ENCODE measurements around the gene RBFOX1.

RBFOX1 gene

GRCh38 chr16:7422036-7422888 is 89.6 kb downstream of the RBFOX1 start:
- no peak for DNase-seq

GRCh38 chr16:7423434-7424044 is 90.9 kb downstream of the RBFOX1 start:
- no peak for DNase-seq

GRCh38 chr16:7426161-7426560 is 93.5 kb downstream of the RBFOX1 start:
- no peak for DNase-seq

GRCh38 chr16:7431723-7432122 is 99.1 kb downstream of the RBFOX1 start:
- DNase-seq, result no peak

- DNase-seq, result no peak
Measured at GRCh38 chr16:7436306-7436705, 103.7 kb downstream of the RBFOX1 start.

- no peak for DNase-seq
Measured at GRCh38 chr16:7437135-7437804, 104.6 kb downstream of the RBFOX1 start.

- DNase-seq, result no peak
Measured at GRCh38 chr16:7437843-7438242, 105.2 kb downstream of the RBFOX1 start.

- DNase-seq, result no peak
Measured at GRCh38 chr16:7438601-7439000, 106.0 kb downstream of the RBFOX1 start.

- DNase-seq, result no peak
Measured at GRCh38 chr16:7439518-7439917, 106.9 kb downstream of the RBFOX1 start.

- DNase-seq, result no peak
Measured at GRCh38 chr16:7440886-7441400, 108.3 kb downstream of the RBFOX1 start.

- no peak for DNase-seq
Measured at GRCh38 chr16:7442050-7442449, 109.4 kb downstream of the RBFOX1 start.

- DNase-seq, result no peak
Measured at GRCh38 chr16:7443142-7443541, 110.5 kb downstream of the RBFOX1 start.

- DNase-seq, result no peak
Measured at GRCh38 chr16:7443648-7444365, 111.2 kb downstream of the RBFOX1 start.

GRCh38 chr16:7449306-7449705 is 116.7 kb downstream of the RBFOX1 start:
- DNase-seq, result no peak

- DNase-seq, result no peak
Measured at GRCh38 chr16:7449808-7450207, 117.2 kb downstream of the RBFOX1 start.

- DNase-seq, result no peak
Measured at GRCh38 chr16:7450440-7450839, 117.8 kb downstream of the RBFOX1 start.

- no peak for DNase-seq
Measured at GRCh38 chr16:7452090-7452489, 119.4 kb downstream of the RBFOX1 start.

- DNase-seq, result no peak
Measured at GRCh38 chr16:7456211-7456610, 123.6 kb downstream of the RBFOX1 start.

GRCh38 chr16:7458144-7458543 is 125.5 kb downstream of the RBFOX1 start:
- no peak for DNase-seq

- DNase-seq, result no peak
Measured at GRCh38 chr16:7470344-7470743, 137.7 kb downstream of the RBFOX1 start.

- DNase-seq, result no peak
Measured at GRCh38 chr16:7471268-7471667, 138.6 kb downstream of the RBFOX1 start.

GRCh38 chr16:7482032-7482431 is 149.4 kb downstream of the RBFOX1 start:
- no peak for DNase-seq
